Measurements from ENCODE around the gene AHNAK. TPM values are rescaled to one million over a fixed set of nuclear protein-coding genes. Genes with fewer than 3 reads are reported as not detected.

The AHNAK gene
- total RNA-seq, 1 donor from 2014 or later: 14.9 TPM

DNA sequence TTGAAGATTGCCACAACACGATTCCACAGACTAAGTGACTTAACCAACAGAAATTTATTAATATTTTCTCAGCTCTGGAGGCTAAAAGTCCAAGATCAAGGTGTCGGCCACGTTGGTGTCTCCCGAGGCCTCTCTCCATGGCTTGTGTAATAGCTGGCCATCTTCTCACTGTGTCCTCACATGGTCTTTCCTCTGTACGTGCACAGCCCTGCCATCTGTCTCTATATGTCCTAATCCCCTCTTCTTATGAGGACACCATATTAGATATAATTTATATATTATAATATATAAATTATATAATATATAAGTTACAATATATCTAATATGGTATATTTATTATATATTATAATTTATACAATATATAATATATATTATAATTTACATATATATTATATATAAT, 152.9 kb downstream of the AHNAK start:
- H3K27ac Mint-ChIP-seq: no peak overlapping the region

DNA sequence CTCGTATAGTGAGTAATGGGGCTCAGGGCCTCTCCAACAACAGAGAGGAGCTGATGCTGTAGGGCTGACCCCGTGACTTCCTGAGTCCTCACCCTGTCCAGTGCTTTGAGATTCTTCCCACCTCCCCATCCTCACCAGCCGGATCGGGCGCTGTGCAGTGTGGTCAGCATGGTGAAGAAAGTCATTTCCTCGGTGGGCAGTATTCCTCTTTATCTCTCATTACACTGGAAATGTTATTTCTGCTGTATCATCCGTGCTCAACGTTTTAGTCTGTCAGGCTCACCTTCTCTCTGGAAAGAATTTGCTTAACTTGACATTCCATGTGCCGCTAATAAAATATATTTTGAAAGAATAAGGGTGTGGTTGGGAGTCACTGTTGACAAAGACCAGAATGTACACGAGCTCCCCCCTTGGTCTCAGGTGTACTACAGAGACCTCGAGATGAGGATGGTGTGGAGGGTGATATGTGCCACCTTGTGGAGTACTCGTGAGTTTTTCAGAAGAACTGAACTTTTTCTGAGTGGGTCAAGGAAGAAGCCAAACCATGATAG, 153.5 kb downstream of the AHNAK start:
- peak overlapping the region; percentile 46 for H3K27ac Mint-ChIP-seq

More for the DNA sequence above, 152.9 kb downstream of the AHNAK start:
- no peak for DNase-seq (ENCODE audit: low spot score)
- peaks cover 4% of the 10 kb centered on the region for H4K20me1 ChIP-seq (ENCODE audit: low read depth)
- no peaks in the 10 kb centered on the region for H3K36me3 Mint-ChIP-seq
- H3K4me1 ChIP-seq: peaks cover 5% of the 10 kb centered on the region
- peaks cover 10% of the 10 kb centered on the region for H3F3A ChIP-seq (ENCODE audit: low read depth)
- no peaks in the 10 kb centered on the region for H3K27me3 ChIP-seq
- H3K4me3 Mint-ChIP-seq: no peak overlapping the region
- TF ChIP-seq EZH2phosphoT487 (IDR thresholded peaks at IDR 0.05) (no peak), EZH2 (IDR thresholded peaks at IDR 0.05) (no peak)
- TF ChIP-seq, protein P1, sequence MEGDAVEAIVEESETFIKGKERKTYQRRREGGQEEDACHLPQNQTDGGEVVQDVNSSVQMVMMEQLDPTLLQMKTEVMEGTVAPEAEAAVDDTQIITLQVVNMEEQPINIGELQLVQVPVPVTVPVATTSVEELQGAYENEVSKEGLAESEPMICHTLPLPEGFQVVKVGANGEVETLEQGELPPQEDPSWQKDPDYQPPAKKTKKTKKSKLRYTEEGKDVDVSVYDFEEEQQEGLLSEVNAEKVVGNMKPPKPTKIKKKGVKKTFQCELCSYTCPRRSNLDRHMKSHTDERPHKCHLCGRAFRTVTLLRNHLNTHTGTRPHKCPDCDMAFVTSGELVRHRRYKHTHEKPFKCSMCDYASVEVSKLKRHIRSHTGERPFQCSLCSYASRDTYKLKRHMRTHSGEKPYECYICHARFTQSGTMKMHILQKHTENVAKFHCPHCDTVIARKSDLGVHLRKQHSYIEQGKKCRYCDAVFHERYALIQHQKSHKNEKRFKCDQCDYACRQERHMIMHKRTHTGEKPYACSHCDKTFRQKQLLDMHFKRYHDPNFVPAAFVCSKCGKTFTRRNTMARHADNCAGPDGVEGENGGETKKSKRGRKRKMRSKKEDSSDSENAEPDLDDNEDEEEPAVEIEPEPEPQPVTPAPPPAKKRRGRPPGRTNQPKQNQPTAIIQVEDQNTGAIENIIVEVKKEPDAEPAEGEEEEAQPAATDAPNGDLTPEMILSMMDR (IDR thresholded peaks at IDR 0.05): no peak
- no peaks in the 10 kb centered on the region for H3K9me3 Mint-ChIP-seq
- H3K27me3 Mint-ChIP-seq (ENCODE audit: insufficient read depth, low read depth): peaks cover 11% of the 10 kb centered on the region
- no peaks in the 10 kb centered on the region for H3K79me2 ChIP-seq (ENCODE audit: low read depth)
- H2AFZ ChIP-seq (replicated peaks): no peak overlapping the region
- H3K4me1 Mint-ChIP-seq: peaks cover 19% of the 10 kb centered on the region
- H3K9ac ChIP-seq: no peak overlapping the region
- no peaks in the 10 kb centered on the region for H3K36me3 ChIP-seq
- H3K4me2 ChIP-seq: no peak overlapping the region
- H3K9me3 ChIP-seq (ENCODE audit: low read depth): no peaks in the 10 kb centered on the region
- no peak overlapping the region for H3K27ac ChIP-seq
- H3K4me3 ChIP-seq: no peak overlapping the region

DNA sequence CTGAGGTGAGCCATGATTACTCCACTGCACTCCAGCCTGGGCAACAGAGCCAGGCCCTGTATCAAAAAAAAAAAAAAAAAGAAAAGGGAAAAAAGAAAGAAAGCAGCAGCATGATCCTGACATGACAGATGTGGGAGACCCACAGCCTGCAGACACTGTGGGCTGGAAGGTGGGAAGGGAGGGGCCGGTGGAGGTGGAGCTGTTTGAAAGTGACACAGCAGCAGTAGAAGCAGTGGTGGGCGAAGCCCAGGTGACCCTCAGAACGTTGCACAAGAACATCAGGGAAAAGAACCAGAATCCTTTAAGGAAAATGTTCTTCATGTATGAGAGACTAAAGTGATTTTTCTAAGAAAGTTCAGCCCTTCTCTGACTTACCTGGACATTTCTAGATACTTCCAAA, 154.1 kb downstream of the AHNAK start:
- Histone ChIP-seq H3K27me3 (no peaks in the 10 kb centered on the region), H3K36me3 (no peaks in the 10 kb centered on the region), H3K4me3 (no peak overlapping the region), H3F3A (ENCODE audit: low read depth) (peaks cover 10% of the 10 kb centered on the region), H4K20me1 (ENCODE audit: low read depth) (peaks cover 4% of the 10 kb centered on the region), H2AFZ (replicated peaks) (no peak overlapping the region), H3K27ac (no peak overlapping the region), H3K9ac (no peak overlapping the region), H3K4me2 (no peak overlapping the region), H3K9me3 (ENCODE audit: low read depth) (no peaks in the 10 kb centered on the region), H3K79me2 (ENCODE audit: low read depth) (no peaks in the 10 kb centered on the region), H3K4me1 (peaks cover 5% of the 10 kb centered on the region)
- no peak for TF ChIP-seq EZH2 (IDR thresholded peaks at IDR 0.05)
- peaks cover 10% of the 10 kb centered on the region for H3K4me1 Mint-ChIP-seq
- DNase-seq (ENCODE audit: low spot score): no peak
- H3K27me3 Mint-ChIP-seq (ENCODE audit: insufficient read depth, low read depth): peaks cover 8% of the 10 kb centered on the region
- H3K9me3 Mint-ChIP-seq: no peaks in the 10 kb centered on the region
- no peaks in the 10 kb centered on the region for H3K36me3 Mint-ChIP-seq
- no peak overlapping the region for H3K4me3 Mint-ChIP-seq
- no peak overlapping the region for H3K27ac Mint-ChIP-seq

More for the DNA sequence above, 153.5 kb downstream of the AHNAK start:
- peaks cover 11% of the 10 kb centered on the region for H3K27me3 Mint-ChIP-seq (ENCODE audit: insufficient read depth, low read depth)
- H3K27ac ChIP-seq: no peak overlapping the region
- H3K4me3 Mint-ChIP-seq: no peak overlapping the region
- no peaks in the 10 kb centered on the region for H3K36me3 ChIP-seq
- no peaks in the 10 kb centered on the region for H3K27me3 ChIP-seq
- peaks cover 5% of the 10 kb centered on the region for H3K4me1 ChIP-seq
- H2AFZ ChIP-seq (replicated peaks): no peak overlapping the region
- no peak overlapping the region for H3K4me3 ChIP-seq
- H3K4me2 ChIP-seq: no peak overlapping the region
- no peak for DNase-seq (ENCODE audit: low spot score)
- H3K9me3 Mint-ChIP-seq: no peaks in the 10 kb centered on the region
- peaks cover 13% of the 10 kb centered on the region for H3K4me1 Mint-ChIP-seq
- H3K9me3 ChIP-seq (ENCODE audit: low read depth): no peaks in the 10 kb centered on the region
- peaks cover 10% of the 10 kb centered on the region for H3F3A ChIP-seq (ENCODE audit: low read depth)
- H3K79me2 ChIP-seq (ENCODE audit: low read depth): no peaks in the 10 kb centered on the region
- TF ChIP-seq EZH2 (IDR thresholded peaks at IDR 0.05) (no peak), EZH2phosphoT487 (IDR thresholded peaks at IDR 0.05) (no peak)
- TF ChIP-seq, protein P1 (IDR thresholded peaks at IDR 0.05): no peak
- H4K20me1 ChIP-seq (ENCODE audit: low read depth): peaks cover 4% of the 10 kb centered on the region
- no peak overlapping the region for H3K9ac ChIP-seq
- no peaks in the 10 kb centered on the region for H3K36me3 Mint-ChIP-seq

DNA sequence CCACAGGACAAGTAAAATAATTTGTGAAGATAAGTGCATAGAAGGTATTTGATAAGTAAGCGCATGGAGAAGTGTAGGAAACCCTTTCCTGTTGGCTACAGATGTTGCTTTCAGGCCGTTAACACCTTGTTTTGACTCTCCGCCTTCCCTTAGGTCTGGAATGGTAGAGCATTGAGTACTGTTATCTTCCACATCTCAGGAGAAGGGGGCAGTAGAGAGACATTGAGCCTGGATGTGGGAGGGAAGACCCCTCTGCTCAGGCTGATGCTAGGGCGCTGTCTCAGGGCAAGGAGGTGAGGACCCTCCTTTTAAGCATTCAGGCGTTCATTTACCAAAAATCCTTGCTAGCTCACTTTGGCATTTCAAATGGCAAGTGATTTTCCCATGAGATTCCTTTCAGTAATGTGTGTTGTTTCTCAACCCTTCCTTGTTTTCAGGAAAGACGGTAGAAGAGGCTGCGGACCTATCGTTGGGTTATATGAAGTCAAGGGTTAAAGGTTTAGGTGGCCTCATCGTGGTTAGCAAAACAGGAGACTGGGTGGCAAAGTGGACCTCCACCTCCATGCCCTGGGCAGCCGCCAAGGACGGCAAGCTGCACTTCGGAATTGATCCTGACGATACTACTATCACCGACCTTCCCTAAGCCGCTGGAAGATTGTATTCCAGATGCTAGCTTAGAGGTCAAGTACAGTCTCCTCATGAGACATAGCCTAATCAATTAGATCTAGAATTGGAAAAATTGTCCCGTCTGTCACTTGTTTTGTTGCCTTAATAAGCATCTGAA, 154.8 kb downstream of the AHNAK start:
- H3K27me3 ChIP-seq: no peaks in the 10 kb centered on the region
- no peaks in the 10 kb centered on the region for H3K79me2 ChIP-seq (ENCODE audit: low read depth)

More for the DNA sequence above, 154.8 kb downstream of the AHNAK start:
- Mint-ChIP-seq H3K27me3 (ENCODE audit: insufficient read depth, low read depth) (peaks cover 8% of the 10 kb centered on the region), H3K36me3 (no peaks in the 10 kb centered on the region), H3K9me3 (no peaks in the 10 kb centered on the region), H3K4me1 (peaks cover 10% of the 10 kb centered on the region), H3K4me3 (no peak overlapping the region), H3K27ac (no peak overlapping the region)
- Histone ChIP-seq H3K9ac (no peak overlapping the region), H2AFZ (replicated peaks) (no peak overlapping the region), H3K36me3 (no peaks in the 10 kb centered on the region), H3K9me3 (ENCODE audit: low read depth) (no peaks in the 10 kb centered on the region), H3K4me2 (no peak overlapping the region), H4K20me1 (ENCODE audit: low read depth) (peaks cover 4% of the 10 kb centered on the region), H3K4me3 (no peak overlapping the region), H3K4me1 (peaks cover 5% of the 10 kb centered on the region), H3F3A (ENCODE audit: low read depth) (peaks cover 10% of the 10 kb centered on the region), H3K27ac (no peak overlapping the region)
- no peak for TF ChIP-seq EZH2 (IDR thresholded peaks at IDR 0.05)
- TF ChIP-seq, protein P1 (IDR thresholded peaks at IDR 0.05): peak; percentile 38
- no peak for DNase-seq (ENCODE audit: low spot score)
